IMR-90 (cell line): ENCODE measurements around the gene KLF2. TPM values are rescaled to one million over a fixed set of nuclear protein-coding genes. Genes with fewer than 3 reads are reported as not detected.

Experiments used
- ATAC-seq: fragments of 200-7000 bp; cut with Tn5 transposase; 2 replicates; pipeline ENCODE4 v1.9.1; 2020; ENCODE audit warnings: low read depth, mild to moderate bottlenecking, moderate library complexity
- Bru-seq: library from RNA; stranded (reverse); fragments of 400-500 nt; gene quantifications from one replicate; lab custom pipeline; 2021; lab: Mats Ljungman, UMichigan
- BruChase-seq, 2 experiments: library from RNA; stranded (reverse); fragments of 400-500 nt; gene quantifications; one replicate each; lab custom pipeline; 2021; lab: Mats Ljungman, UMichigan
- BruUV-seq: library from RNA; stranded (reverse); fragments of 400-500 nt; replicated peaks from 2 replicates; lab custom pipeline; 2021; lab: Mats Ljungman, UMichigan
- CTCF ChIA-PET: fragments of 300-600 bp; formaldehyde crosslinking; extraction: SDS; loops from one replicate; lab custom pipeline; 2021; ENCODE audit warnings: antibody characterized with exemption; lab: Yijun Ruan, JAX
- POLR2A ChIA-PET: fragments of 300-600 bp; sonication (Branson Sonifier 250); formaldehyde crosslinking; loops from one replicate; lab custom pipeline; 2022; ENCODE audit warnings: antibody characterized with exemption; ENCODE audit not compliant: unreplicated experiment; lab: Charles Lee
- DNase-seq: peaks from one replicate; pipeline ENCODE4 v3.0.0; 2013
- H2AFZ ChIP-seq: replicated peaks from 2 replicates; pipeline ENCODE3; 2013; ENCODE audit warnings: low read length, mild to moderate bottlenecking; ENCODE audit not compliant: poor library complexity
- H2AK5ac ChIP-seq: 2 replicates; pipeline ENCODE4 v1.6.1; 2013; ENCODE audit warnings: low read depth, low read length, inconsistent platforms
- H2AK9ac ChIP-seq: replicated peaks from 2 replicates; pipeline ENCODE3; 2013; ENCODE audit warnings: mild to moderate bottlenecking, low read depth, low read length, moderate library complexity; ENCODE audit not compliant: poor library complexity
- H2BK120ac ChIP-seq: 2 replicates; pipeline ENCODE4 v1.6.1; 2013; ENCODE audit warnings: low read depth, low read length, inconsistent platforms
- H2BK15ac ChIP-seq: 3 replicates; pipeline ENCODE4 v1.6.1; 2013; ENCODE audit warnings: low read depth, low read length, inconsistent platforms
- H2BK20ac ChIP-seq: 2 replicates; pipeline ENCODE4 v1.6.1; 2013; ENCODE audit warnings: low read depth, mild to moderate bottlenecking, inconsistent platforms, low read length, moderate library complexity
- H2BK5ac ChIP-seq: 2 replicates; pipeline ENCODE4 v1.6.1; 2013; ENCODE audit warnings: mild to moderate bottlenecking, low read depth, low read length, inconsistent platforms; ENCODE audit not compliant: poor library complexity, severe bottlenecking
- H3K14ac ChIP-seq: replicated peaks from 2 replicates; pipeline ENCODE4 v1.6.1; 2013; ENCODE audit warnings: low read depth, low read length, inconsistent platforms
- H3K18ac ChIP-seq: 2 replicates; pipeline ENCODE4 v1.6.1; 2013; ENCODE audit warnings: low read depth, low read length, control low read depth
- H3K23ac ChIP-seq: 2 replicates; pipeline ENCODE4 v1.6.1; 2013; ENCODE audit warnings: low read depth, low read length, inconsistent platforms
- H3K27ac ChIP-seq: 2 replicates; pipeline ENCODE4 v1.5.1; 2013; ENCODE audit warnings: mild to moderate bottlenecking, control low read depth, low read length; ENCODE audit not compliant: insufficient read depth
- H3K27me3 ChIP-seq: 2 replicates; pipeline ENCODE4 v1.6.1; 2013; ENCODE audit warnings: low read length; ENCODE audit not compliant: control insufficient read depth, insufficient read depth
- H3K36me3 ChIP-seq: 2 replicates; pipeline ENCODE4 v1.6.1; 2013; ENCODE audit warnings: low read length, mixed read lengths; ENCODE audit not compliant: control insufficient read depth, insufficient read depth
- H3K4ac ChIP-seq: 2 replicates; pipeline ENCODE4 v1.6.1; 2013; ENCODE audit warnings: low read depth, low read length, inconsistent platforms
- H3K4me1 ChIP-seq: 2 replicates; pipeline ENCODE4 v1.6.1; 2013; ENCODE audit warnings: low read length, mixed read lengths; ENCODE audit not compliant: control insufficient read depth, insufficient read depth
- H3K4me2 ChIP-seq: 2 replicates; pipeline ENCODE4 v1.6.1; 2013; ENCODE audit warnings: low read depth, mild to moderate bottlenecking, control low read depth, low read length, moderate library complexity
- H3K4me3 ChIP-seq: 2 replicates; pipeline ENCODE4 v1.5.1; 2013; ENCODE audit warnings: low read depth, mild to moderate bottlenecking, control low read depth, low read length, moderate library complexity; ENCODE audit not compliant: insufficient read depth
- H3K56ac ChIP-seq: 2 replicates; pipeline ENCODE4 v1.6.1; 2013; ENCODE audit warnings: low read length, inconsistent platforms; ENCODE audit not compliant: insufficient read depth; ENCODE audit errors: extremely low read depth
- H3K79me1 ChIP-seq, 2 experiments: 2 replicates each; pipeline ENCODE4 v1.6.1; 2013; ENCODE audit warnings: low read length in 2 of 2, inconsistent platforms in 1 of 2, low read depth in 1 of 2
- H3K9ac ChIP-seq: 2 replicates; pipeline ENCODE4 v1.6.1; 2013; ENCODE audit warnings: low read depth, low read length, control low read depth
- H3K9me1 ChIP-seq: 2 replicates; pipeline ENCODE4 v1.6.1; 2013; ENCODE audit warnings: low read length, inconsistent platforms; ENCODE audit not compliant: insufficient read depth
- H3K9me3 ChIP-seq: 2 replicates; pipeline ENCODE4 v1.6.1; 2013; ENCODE audit warnings: low read length; ENCODE audit not compliant: control insufficient read depth, insufficient read depth
- H4K20me1 ChIP-seq: 2 replicates; pipeline ENCODE4 v1.6.1; 2013; ENCODE audit warnings: low read length, inconsistent platforms; ENCODE audit not compliant: insufficient read depth
- H4K5ac ChIP-seq: 2 replicates; pipeline ENCODE4 v1.6.1; 2013; ENCODE audit warnings: mild to moderate bottlenecking, low read depth, low read length, control low read depth
- H4K8ac ChIP-seq, 2 experiments: 2 replicates each; pipeline ENCODE4 v1.6.1; 2013; ENCODE audit warnings: low read depth in 2 of 2, low read length in 2 of 2, control low read depth in 1 of 2, inconsistent platforms in 1 of 2
- H4K91ac ChIP-seq: 2 replicates; pipeline ENCODE4 v1.6.1; 2013; ENCODE audit warnings: low read depth, low read length, inconsistent platforms; ENCODE audit not compliant: insufficient read depth
- CHD1 ChIP-seq: IDR thresholded peaks from 2 replicates; pipeline ENCODE4 v1.6.1; 2012; ENCODE audit warnings: low read depth, low read length, improper control_type of control experiment
- CTCF ChIP-seq: conservative IDR thresholded peaks from 2 replicates; pipeline ENCODE4 v1.5.1; 2012; ENCODE audit warnings: mild to moderate bottlenecking, low read depth, low read length, improper control_type of control experiment
- FOS ChIP-seq: fragments of 150-350 bp; IDR thresholded peaks from 2 replicates; pipeline ENCODE4 v1.6.1; 2016; ENCODE audit warnings: low read depth, low read length
- MAFK ChIP-seq: IDR thresholded peaks from 2 replicates; pipeline ENCODE4 v1.6.1; 2012; ENCODE audit warnings: low read depth, low read length, improper control_type of control experiment
- MAZ ChIP-seq: IDR thresholded peaks from 2 replicates; pipeline ENCODE4 v1.6.1; 2012; ENCODE audit warnings: low read depth, mild to moderate bottlenecking, low read length, improper control_type of control experiment, moderate library complexity, borderline replicate concordance
- MXI1 ChIP-seq: IDR thresholded peaks from 2 replicates; pipeline ENCODE4 v1.6.1; 2012; ENCODE audit warnings: low read depth, mild to moderate bottlenecking, low read length, moderate library complexity, borderline replicate concordance
- NFE2L2 ChIP-seq: fragments of 150-350 bp; IDR thresholded peaks from 2 replicates; pipeline ENCODE4 v1.6.1; 2016; ENCODE audit warnings: low read depth, mild to moderate bottlenecking, low read length
- POLR2A ChIP-seq: IDR thresholded peaks from 2 replicates; pipeline ENCODE4 v1.6.1; 2012; ENCODE audit warnings: mild to moderate bottlenecking, low read depth, low read length
- RCOR1 ChIP-seq: IDR thresholded peaks from 2 replicates; pipeline ENCODE4 v1.6.1; 2012; ENCODE audit warnings: mild to moderate bottlenecking, low read length, improper control_type of control experiment; ENCODE audit not compliant: insufficient replicate concordance
- WGBS, 2 experiments: methylation state at CpG; one replicate each; pipeline versions ENCODE4 v1.1.5 to v1.1.7; 2013; ENCODE audit warnings: missing lambda C conversion rate in 2 of 2; ENCODE audit not compliant: insufficient read length in 1 of 2; ENCODE audit errors: extremely low coverage in 2 of 2; 5-methylcytosine and 5-hydroxymethylcytosine counted together
- dilution Hi-C: fragments of 300-500 bp; cut with HindIII; formaldehyde crosslinking; loops from one replicate; pipeline ENCODE4 v1.14.3; 2018; ENCODE audit warnings: low sequenced_read_pairs; ENCODE audit not compliant: unreplicated experiment
- in situ Hi-C: fragments of 300-500 bp; cut with MboI; formaldehyde crosslinking; loops from 3 replicates; pipeline ENCODE4 v1.14.3; 2019; ENCODE audit warnings: low sequenced_read_pairs, inconsistent platforms, mixed read lengths
- intact Hi-C: fragments of 100-400 bp; cut with micrococcal nuclease; formaldehyde crosslinking; loops from 2 replicates; pipeline ENCODE4 v1.10.0; 2022
- long read RNA-seq: library from polyadenylated mRNA; unstranded; transcript quantifications from one replicate; pipeline ENCODE4 v2.0.0, GENCODE V29; 2021; ENCODE audit not compliant: unreplicated experiment
- polyA plus RNA-seq, 3 experiments: library from polyadenylated mRNA; depleted of rRNA; stranded (reverse); fragments of >200 nt; gene quantifications; 2 replicates each; pipeline ENCODE4 v1.2.3, GENCODE V29; 2012; ENCODE audit warnings: low replicate concordance in 1 of 3
- total RNA-seq: library from RNA; depleted of rRNA; stranded (reverse); fragments of >200 nt; gene quantifications from 2 replicates; pipeline ENCODE4 v1.2.3, GENCODE V29; 2012; rRNA removed

Gene KLF2
- total RNA-seq (1.1 and 3.3 TPM in 2 replicates), polyA plus RNA-seq (2012; rRNA removed) (34.4 and 38.9 TPM in 2 replicates), Bru-seq, nascent RNA (percentile 68 among the genes with signal in this experiment), BruChase-seq, experiment 1, labeled RNA remaining after a 6-hour chase (percentile 37 among the genes with signal in this experiment), BruChase-seq, experiment 2, labeled RNA remaining after a 2-hour chase (percentile 36 among the genes with signal in this experiment)
- 49.1 and 78.5 TPM in 2 replicates for polyA plus RNA-seq (2012; cell fraction: cytosol; rRNA removed)
- 129 and 171 TPM in 2 replicates for polyA plus RNA-seq (2012; cell fraction: nucleus; rRNA removed; ENCODE audit: low replicate concordance)
- long read RNA-seq, transcript KLF2-201 (3 exons, 2,018 nt), result major isoform, 6 of 16 reads
- long read RNA-seq, partial matches to known transcripts, result 9 of 16 reads
- long read RNA-seq, other reads (novel, unspliced or antisense), result 1 of 16 reads

DNA sequence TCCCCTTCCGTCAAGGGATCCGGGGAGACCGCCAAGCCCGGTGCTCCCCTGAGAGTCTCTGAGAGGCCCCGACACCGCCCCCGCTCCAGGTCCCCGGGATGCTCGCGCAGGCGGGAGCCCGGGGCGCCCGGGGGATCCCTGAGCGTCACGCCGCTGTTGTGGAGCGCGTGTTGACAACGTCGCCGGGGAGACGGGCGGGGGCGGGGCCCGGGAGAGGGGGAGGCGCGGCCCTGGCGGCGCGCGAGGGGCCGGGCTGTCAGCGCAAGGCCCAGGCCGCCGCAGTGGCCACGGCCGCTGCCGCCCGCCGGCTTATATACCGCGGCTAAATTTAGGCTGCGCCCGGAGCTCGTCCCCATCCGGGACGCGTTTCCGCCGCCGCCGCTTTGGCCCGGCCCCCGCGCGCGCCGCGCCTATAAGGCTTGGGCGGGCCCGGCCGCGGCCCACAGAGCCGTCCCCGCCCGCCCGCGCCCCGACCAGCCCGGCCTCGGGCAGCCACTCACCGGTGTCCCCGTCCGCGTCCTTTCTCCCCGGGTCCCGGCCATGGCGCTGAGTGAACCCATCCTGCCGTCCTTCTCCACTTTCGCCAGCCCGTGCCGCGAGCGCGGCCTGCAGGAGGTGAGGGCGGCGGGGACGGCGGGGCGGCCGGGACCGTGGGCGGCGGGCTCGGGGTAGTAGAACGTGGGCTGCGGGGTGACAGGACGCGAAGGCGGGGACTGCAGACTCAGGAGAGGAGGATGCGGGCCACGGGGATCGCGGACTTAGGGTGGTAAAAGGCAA lies at the start of gene KLF2:
Gene KLF2 (plus strand): TSS at position 443 of the 777 bp plus-strand sequence. CDS start 98 bp downstream, at position 541.
- no peaks in the 10 kb centered on the region for H3K9me3 ChIP-seq
- H3K4me1 ChIP-seq, result peaks cover 19% of the 10 kb centered on the region
- H2AK9ac ChIP-seq, result peak within 1 kb of the TSS; percentile 95
- 0% methylated on average over 36 of the region's 105 CpGs; no CpG with 5 or more reads in 1 of the 2 experiments for WGBS, 2 experiments
- H3K36me3 ChIP-seq, result peaks cover 12% of the 10 kb centered on the region
- peaks cover 3% of the 10 kb centered on the region; the same call in 1 of the 2 replicates for H3K9me1 ChIP-seq
- peak within 1 kb of the TSS; percentile 21; the same call in 1 of the 2 replicates for H4K5ac ChIP-seq
- peak; percentile 1; the same call in 1 of the 2 replicates for TF ChIP-seq NFE2L2
- peak; percentile 76; the same call in 1 of the 2 replicates for TF ChIP-seq CHD1
- TF ChIP-seq CTCF, result no peak
- TF ChIP-seq FOS, result no peak
- no peak for TF ChIP-seq RCOR1
- no peak for TF ChIP-seq MAFK
- 0 out of 2 replicates have a peak, but pooled peaks have one; percentile 30 for TF ChIP-seq MXI1
- peak; percentile 86 for TF ChIP-seq MAZ
- peak; percentile 99 for TF ChIP-seq POLR2A
- 0 out of 2 replicates have a peak within 1 kb of the TSS, but pooled peaks have one; percentile 37 for H3K14ac ChIP-seq
- H4K20me1 ChIP-seq, result peaks cover 42% of the 10 kb centered on the region
- intact Hi-C loops, result loop anchor here (1.0 kb wide), 2 partner anchors 8 to 31 kb away; no protein-coding TSS in a partner anchor
- H2AFZ ChIP-seq, result peak within 1 kb of the TSS; percentile 89
- ChIA-PET POLR2A (interaction anchor here (0.5 to 1.0 kb wide), 7 partner anchors 8 to 143 kb away, joined by 3 to 7 read pairs (median 3); no protein-coding TSS in a partner anchor), CTCF (interaction anchor here (1.0 to 1.7 kb wide), 2 partner anchors 49 to 58 kb away, joined by 3 to 4 read pairs; no protein-coding TSS in a partner anchor)
- BruUV-seq, result no TSS peak
- H3K4me2 ChIP-seq, result peak within 1 kb of the TSS; percentile 82
- H2BK120ac ChIP-seq, result no peak within 1 kb of the TSS; the same call in 1 of the 2 replicates
- peak within 1 kb of the TSS; percentile 93 for H2BK5ac ChIP-seq
- H3K4ac ChIP-seq, result peak within 1 kb of the TSS; percentile 91
- H4K8ac ChIP-seq, result peak within 1 kb of the TSS in 1 of 2 experiments; percentile 24; a peak in 1 of 4 replicates
- H2BK20ac ChIP-seq, result peak within 1 kb of the TSS; percentile 6; the same call in 1 of the 2 replicates
- H3K27ac ChIP-seq, result peak within 1 kb of the TSS; percentile 91
- peak; percentile 90 for ATAC-seq
- H3K9ac ChIP-seq, result peak within 1 kb of the TSS; percentile 89
- dilution Hi-C loops, result no loop called here
- H3K4me3 ChIP-seq, result peak within 1 kb of the TSS; percentile 96
- peak within 1 kb of the TSS; percentile 53; the same call in 1 of the 2 replicates for H3K23ac ChIP-seq
- peak within 1 kb of the TSS; percentile 78; the same call in 1 of the 2 replicates for H3K18ac ChIP-seq
- H4K91ac ChIP-seq, result peak within 1 kb of the TSS; percentile 71; the same call in 1 of the 2 replicates
- H3K27me3 ChIP-seq, result no peaks in the 10 kb centered on the region
- in situ Hi-C loops, result loop anchor here (5.0 kb wide), 1 partner anchor 77 kb away; no protein-coding TSS in a partner anchor
- H2AK5ac ChIP-seq, result peak within 1 kb of the TSS; percentile 43; the same call in 1 of the 2 replicates
- H3K56ac ChIP-seq, result no peak within 1 kb of the TSS
- peak; percentile 90 for DNase-seq
- H2BK15ac ChIP-seq, result no peak within 1 kb of the TSS; the same call in 2 of the 3 replicates
- H3K79me1 ChIP-seq, result peaks cover 2 to 35% of the 10 kb centered on the region in 2 experiments; a peak in 3 of 4 replicates
